Measurements from ENCODE around the gene GSC2.

GSC2 gene

GRCh38 chr22:19120829-19121630, 29.1 kb downstream of the GSC2 start:
- Histone ChIP-seq H3K27me3 (ENCODE audit: insufficient read depth, low read length, poor library complexity, severe bottlenecking) (no peaks in the 10 kb centered on the region), H3K9me2 (replicated peaks; ENCODE audit: low read depth, low read length) (no peaks in the 10 kb centered on the region), H3K79me2 (ENCODE audit: insufficient read depth, low read length) (peaks cover 61% of the 10 kb centered on the region), H3K36me3 (ENCODE audit: insufficient read depth, low read length) (no peaks in the 10 kb centered on the region), H3K9me3 (ENCODE audit: insufficient read depth, low read depth, low read length) (no peaks in the 10 kb centered on the region), H4K20me1 (ENCODE audit: insufficient read depth, low read length, poor library complexity, severe bottlenecking) (peaks cover 56% of the 10 kb centered on the region), H3K4me1 (ENCODE audit: insufficient read depth, low read length, poor library complexity, severe bottlenecking) (peaks cover 55% of the 10 kb centered on the region), H3F3A (ENCODE audit: low read depth) (no peaks in the 10 kb centered on the region), H3K4me2 (ENCODE audit: low read depth, low read length, poor library complexity, severe bottlenecking) (peak overlapping the region; percentile 94), H2AFZ (ENCODE audit: low read length) (no peak overlapping the region), H3K4me3 (ENCODE audit: low read length, poor library complexity, severe bottlenecking) (peak overlapping the region; percentile 96), H3K9ac (ENCODE audit: low read depth, low read length, poor library complexity, severe bottlenecking) (peak overlapping the region; percentile 79)
- no peak for TF ChIP-seq EZH2phosphoT487 (IDR thresholded peaks at IDR 0.05; ENCODE audit: borderline replicate concordance)
- TF ChIP-seq CTCF (conservative IDR thresholded peaks at IDR 0.05; ENCODE audit: low read length), result no peak

DNA sequence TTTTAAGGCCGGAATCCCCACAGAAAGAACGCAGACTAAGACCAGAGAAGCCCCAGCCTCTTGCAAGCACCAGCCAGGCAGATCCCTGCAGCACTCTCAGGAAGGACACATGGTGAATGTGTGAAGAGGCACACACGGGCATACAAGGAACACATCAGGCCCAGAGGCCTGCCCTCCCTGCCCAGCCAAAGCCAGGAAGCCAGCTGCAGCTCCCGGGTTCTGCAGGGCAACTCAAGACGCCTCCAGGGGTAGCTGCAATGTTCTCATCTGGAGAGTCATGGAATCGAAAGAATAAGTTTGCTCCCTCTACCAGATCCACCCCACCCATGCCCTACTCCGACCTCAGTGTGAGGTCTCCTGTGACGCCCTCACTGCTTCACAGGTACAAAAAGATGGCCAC, 30.1 kb downstream of the GSC2 start:
- no peak overlapping the region for H2AFZ ChIP-seq (ENCODE audit: low read length)
- no peak for TF ChIP-seq CTCF (conservative IDR thresholded peaks at IDR 0.05; ENCODE audit: low read length)
- no peak for TF ChIP-seq EZH2phosphoT487 (IDR thresholded peaks at IDR 0.05; ENCODE audit: borderline replicate concordance)
- H3K36me3 ChIP-seq (ENCODE audit: insufficient read depth, low read length), result no peaks in the 10 kb centered on the region
- H3K4me1 ChIP-seq (ENCODE audit: insufficient read depth, low read length, poor library complexity, severe bottlenecking), result peaks cover 60% of the 10 kb centered on the region
- H3F3A ChIP-seq (ENCODE audit: low read depth), result 0 out of 2 replicates have a peak, but pooled peaks cover 2% of the 10 kb centered on the region
- peaks cover 67% of the 10 kb centered on the region for H4K20me1 ChIP-seq (ENCODE audit: insufficient read depth, low read length, poor library complexity, severe bottlenecking)
- H3K4me3 ChIP-seq (ENCODE audit: low read length, poor library complexity, severe bottlenecking), result peak overlapping the region; percentile 96
- H3K9me3 ChIP-seq (ENCODE audit: insufficient read depth, low read depth, low read length), result no peaks in the 10 kb centered on the region
- H3K79me2 ChIP-seq (ENCODE audit: insufficient read depth, low read length), result peaks cover 72% of the 10 kb centered on the region
- no peaks in the 10 kb centered on the region for H3K27me3 ChIP-seq (ENCODE audit: insufficient read depth, low read length, poor library complexity, severe bottlenecking)
- H3K9ac ChIP-seq (ENCODE audit: low read depth, low read length, poor library complexity, severe bottlenecking), result peak overlapping the region; percentile 79
- H3K9me2 ChIP-seq (replicated peaks; ENCODE audit: low read depth, low read length), result no peaks in the 10 kb centered on the region
- peak overlapping the region; percentile 94 for H3K4me2 ChIP-seq (ENCODE audit: low read depth, low read length, poor library complexity, severe bottlenecking)

GRCh38 chr22:19118329-19118880, 31.7 kb downstream of the GSC2 start:
- no peaks in the 10 kb centered on the region for H3K36me3 ChIP-seq (ENCODE audit: insufficient read depth, low read length)
- no peak for TF ChIP-seq CTCF (conservative IDR thresholded peaks at IDR 0.05; ENCODE audit: low read length)
- TF ChIP-seq EZH2phosphoT487 (IDR thresholded peaks at IDR 0.05; ENCODE audit: borderline replicate concordance), result no peak
- no peaks in the 10 kb centered on the region for H3K9me2 ChIP-seq (replicated peaks; ENCODE audit: low read depth, low read length)
- H3K4me2 ChIP-seq (ENCODE audit: low read depth, low read length, poor library complexity, severe bottlenecking), result peak overlapping the region; percentile 94
- H3K79me2 ChIP-seq (ENCODE audit: insufficient read depth, low read length), result peaks cover 82% of the 10 kb centered on the region
- H4K20me1 ChIP-seq (ENCODE audit: insufficient read depth, low read length, poor library complexity, severe bottlenecking), result peaks cover 72% of the 10 kb centered on the region
- no peaks in the 10 kb centered on the region for H3K9me3 ChIP-seq (ENCODE audit: insufficient read depth, low read depth, low read length)
- H3K27me3 ChIP-seq (ENCODE audit: insufficient read depth, low read length, poor library complexity, severe bottlenecking), result no peaks in the 10 kb centered on the region
- H2AFZ ChIP-seq (ENCODE audit: low read length), result no peak overlapping the region
- H3K4me3 ChIP-seq (ENCODE audit: low read length, poor library complexity, severe bottlenecking), result peak overlapping the region; percentile 96
- H3F3A ChIP-seq (ENCODE audit: low read depth), result 0 out of 2 replicates have a peak, but pooled peaks cover 2% of the 10 kb centered on the region
- H3K4me1 ChIP-seq (ENCODE audit: insufficient read depth, low read length, poor library complexity, severe bottlenecking), result peaks cover 64% of the 10 kb centered on the region
- H3K9ac ChIP-seq (ENCODE audit: low read depth, low read length, poor library complexity, severe bottlenecking), result no peak overlapping the region
